Stimulated activated CD8-positive, alpha-beta memory T cell treated with anti-CD3 and anti-CD28 coated beads, Interleukin-2, amount 100 ng/mL, for 1 hour (primary cell): Measurements from ENCODE around the gene CAST.

Experiments
- DNase-seq, 2 donors: peaks; one replicate each; pipeline ENCODE4 v3.0.0-alpha.2; 2020; ENCODE audit warnings: low read depth in 2 of 2

CAST gene

DNA sequence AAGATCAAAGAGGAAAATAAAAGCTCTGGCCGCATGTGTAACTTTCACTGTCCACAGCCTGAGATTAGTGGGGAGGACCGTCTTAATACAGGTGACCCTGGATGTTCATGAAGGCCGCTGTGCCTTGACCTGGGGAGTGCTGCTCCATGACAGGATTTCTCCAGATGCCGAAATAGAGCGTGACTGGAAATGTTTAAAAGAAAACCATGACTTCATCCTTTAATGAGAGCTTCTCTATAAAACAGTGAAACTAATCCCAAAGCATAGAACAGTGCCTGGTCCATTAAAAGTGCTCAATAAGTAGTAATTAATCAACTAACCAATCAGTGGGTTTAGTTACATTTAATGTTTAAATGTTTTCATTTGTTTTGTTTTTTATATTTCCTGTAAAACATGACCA, 82.8 kb downstream of the CAST start:
- DNase-seq: no peak

DNA sequence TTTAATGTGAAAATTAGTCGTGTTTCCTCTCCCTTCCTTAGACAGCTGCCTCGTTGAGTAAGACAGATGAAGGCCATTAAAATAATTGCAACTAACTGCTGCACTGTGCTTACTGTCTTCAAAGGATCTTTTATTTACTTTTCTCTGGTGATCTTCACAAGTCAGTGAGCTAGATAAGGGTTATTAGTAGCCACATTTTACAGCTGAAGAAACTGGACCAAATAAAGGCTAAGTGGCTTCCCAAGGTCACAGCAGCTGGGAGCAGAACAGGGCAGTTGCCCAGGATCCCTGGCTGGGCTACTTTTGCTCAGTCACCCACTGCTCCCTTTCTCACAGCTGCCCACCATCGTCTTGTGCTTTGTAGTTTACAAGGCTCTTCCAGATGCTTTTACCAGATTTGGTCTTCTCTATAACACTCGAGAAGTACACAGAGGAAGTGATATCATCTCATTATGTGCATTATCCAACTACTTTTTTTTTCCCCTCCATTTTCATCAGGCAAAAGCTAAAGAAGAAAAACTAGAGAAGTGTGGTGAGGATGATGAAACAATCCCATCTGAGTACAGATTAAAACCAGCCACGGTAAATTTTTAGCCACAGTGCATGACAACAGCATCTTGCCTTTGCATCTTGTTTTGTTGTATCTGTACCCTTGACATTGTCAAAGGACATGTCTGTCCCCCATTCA, 83.8 kb downstream of the CAST start:
- DNase-seq: no peak

DNA sequence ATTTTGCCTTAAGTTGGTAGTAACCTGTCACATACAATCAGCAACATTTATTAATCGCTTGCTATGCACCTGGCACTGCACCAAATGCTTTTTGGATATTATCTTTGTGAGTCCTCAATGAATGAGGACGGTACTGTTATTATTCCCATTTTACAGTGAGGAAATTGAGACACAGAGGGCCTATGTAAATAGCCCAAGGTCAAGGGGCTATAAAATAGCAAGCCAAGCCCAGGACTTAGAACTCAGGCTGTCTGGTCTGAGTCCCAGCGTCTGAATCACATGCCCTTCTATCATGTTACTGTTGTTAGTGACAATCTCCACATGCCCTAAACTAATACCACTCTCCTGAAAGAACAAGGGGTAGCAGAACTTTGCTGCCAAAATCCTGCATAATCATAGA, 85.5 kb downstream of the CAST start:
- DNase-seq: no peak

DNA sequence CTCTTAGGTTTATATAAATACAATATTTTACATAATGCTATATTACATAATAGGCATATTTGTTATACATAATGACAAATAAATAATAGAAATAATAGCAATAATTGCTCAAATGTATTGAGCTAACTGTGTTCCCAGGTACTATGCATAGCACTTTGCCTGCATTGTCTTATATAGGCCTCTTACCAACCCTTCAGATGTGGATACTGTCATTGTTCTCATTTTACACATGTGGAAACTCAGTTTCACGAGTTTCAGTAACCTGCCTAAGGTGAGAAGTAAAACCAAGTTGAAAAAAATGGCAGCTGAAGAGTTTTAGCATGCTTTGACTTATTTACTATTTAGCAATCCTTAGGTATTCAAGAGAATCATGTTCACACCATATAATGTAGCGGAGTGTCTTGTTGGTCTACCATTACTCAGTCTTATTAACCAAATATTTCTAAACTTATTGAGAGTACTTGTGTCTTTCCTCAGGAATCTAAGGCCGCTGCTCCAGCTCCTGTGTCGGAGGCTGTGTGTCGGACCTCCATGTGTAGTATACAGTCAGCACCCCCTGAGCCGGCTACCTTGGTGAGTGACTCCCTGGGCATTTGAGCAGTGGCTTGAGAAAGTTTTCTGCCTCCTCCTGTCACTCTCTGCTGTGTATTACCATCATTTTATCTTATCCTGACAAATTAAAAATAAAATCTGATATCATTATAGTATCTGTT, 88.1 kb downstream of the CAST start:
- no peak for DNase-seq

DNA sequence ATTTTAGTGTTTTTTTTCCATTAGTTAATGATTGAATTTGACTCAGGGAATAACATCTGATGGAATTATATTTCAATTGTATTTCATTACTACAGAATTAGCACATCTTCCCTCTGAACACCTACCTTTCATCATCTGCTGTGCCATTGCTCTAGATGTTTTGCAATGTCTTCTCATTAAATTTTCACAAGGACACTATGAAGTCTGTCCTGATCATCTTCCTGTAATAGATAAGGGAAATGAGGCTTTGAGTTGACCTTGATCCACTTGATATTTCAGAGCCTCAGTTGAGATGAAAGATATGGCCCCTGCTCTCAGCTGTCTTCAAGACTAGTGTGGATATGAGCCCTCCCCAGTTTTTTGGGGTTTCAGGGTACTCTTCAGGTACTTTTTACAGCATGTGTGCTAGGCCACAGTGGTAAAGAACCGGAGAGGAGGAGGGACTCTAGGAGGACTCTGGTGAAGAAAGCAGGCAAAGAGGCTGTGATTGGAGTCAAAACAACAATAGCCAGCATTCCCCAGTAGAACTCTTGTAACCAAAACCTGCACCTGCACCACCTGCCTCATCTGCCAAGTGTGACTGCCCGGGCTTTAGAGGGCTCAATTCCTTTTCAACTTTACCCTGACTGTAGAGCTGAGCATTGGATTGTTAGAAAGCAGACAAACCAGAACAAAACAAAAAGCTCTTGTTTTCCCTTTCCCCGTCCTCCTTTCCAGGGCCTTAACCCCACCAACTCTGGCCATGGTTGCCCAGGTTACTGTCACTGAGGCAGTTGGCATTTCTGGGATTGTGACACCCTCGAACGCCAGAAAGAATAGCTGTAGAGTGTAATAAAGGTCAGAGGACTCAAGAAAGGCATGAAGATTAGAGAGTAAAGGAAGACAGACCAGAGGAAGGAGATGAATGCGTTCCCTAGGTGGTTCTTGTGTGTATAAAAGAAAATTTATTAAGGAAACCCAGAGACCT, 89.3 kb downstream of the CAST start:
- no peak for DNase-seq

DNA sequence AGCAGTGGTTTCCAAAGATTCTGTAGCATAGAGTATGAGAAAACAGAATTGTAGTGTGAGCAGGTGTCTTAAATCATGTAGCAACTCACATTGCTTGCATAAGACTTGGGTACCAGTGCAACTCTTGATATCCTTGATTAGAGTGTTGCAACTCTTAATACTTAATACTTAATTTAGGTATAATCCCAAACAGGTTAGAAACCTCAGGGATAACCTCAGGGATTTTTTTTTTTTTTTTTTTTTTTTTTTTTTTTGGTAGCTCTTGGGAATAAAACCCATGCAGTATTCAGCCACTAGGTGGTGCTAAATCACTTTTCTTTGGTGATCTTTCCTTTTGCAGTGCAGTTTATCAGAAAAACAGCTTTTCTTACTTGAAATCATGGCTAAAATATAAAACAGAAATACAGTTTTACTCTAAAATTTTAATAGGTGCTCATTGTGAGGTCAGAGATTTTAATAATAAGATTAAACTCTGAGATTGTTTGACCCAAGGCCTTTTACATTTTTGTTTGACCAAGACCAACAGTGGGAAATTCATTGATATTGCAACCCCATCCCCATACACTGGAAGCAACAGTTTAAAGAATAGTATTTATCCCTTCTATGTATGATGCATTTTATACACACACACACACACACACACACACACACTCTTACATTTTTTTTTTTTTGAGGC, 90.3 kb downstream of the CAST start:
- no peak for DNase-seq

DNA sequence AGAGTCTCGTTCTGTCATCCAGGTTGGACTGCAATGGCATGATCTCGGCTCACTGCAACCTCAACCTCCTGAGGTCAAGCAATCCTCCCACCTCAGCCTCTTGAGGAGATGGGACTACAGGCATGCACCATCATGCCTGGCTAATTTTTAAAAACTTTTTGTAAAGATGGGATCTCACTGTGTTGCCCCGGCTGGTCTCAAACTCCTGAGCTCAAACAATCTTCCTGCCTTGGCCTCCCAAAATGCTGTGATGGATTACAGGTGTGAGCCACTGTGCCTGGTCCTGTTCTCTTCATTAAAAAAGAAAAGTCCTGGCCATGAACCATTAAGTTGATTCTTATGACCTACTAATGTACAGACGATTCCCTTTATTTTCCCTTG, 90.8 kb downstream of the CAST start:
- no peak for DNase-seq

DNA sequence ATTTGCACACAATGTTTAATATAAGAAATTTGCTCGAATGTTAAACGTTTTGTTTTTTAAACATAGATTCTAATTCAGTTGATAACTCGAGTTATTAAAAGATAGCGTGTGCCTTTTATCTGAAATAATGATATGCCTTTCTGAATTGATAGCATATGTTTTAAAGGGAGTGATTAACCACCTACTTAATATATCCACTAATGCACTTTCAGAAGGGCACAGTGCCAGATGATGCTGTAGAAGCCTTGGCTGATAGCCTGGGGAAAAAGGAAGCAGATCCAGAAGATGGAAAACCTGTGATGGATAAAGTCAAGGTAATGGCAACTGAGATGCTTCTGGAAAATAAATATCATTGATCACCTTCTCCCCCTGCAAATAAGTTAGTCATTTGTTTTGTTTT, 91.7 kb downstream of the CAST start:
- DNase-seq: no peak

DNA sequence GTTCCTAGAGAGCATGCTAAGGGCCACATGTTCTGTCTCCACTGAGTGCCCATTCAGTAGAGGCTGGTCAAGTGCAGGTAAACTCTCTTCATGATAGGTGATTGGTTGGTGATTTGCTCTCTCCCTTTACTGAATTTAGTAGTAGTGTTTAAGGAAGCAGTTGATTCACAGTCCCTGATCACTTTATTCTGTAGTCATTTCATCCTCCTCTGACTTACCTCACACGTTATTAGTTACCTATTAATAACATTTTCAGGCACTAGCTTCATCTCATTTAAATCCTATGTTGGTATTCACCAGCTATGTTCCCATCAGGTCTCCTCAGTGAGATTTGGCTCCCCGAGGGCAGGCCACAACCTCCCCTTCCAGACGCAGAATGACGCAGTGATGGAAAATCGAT, 93.7 kb downstream of the CAST start:
- no peak for DNase-seq

DNA sequence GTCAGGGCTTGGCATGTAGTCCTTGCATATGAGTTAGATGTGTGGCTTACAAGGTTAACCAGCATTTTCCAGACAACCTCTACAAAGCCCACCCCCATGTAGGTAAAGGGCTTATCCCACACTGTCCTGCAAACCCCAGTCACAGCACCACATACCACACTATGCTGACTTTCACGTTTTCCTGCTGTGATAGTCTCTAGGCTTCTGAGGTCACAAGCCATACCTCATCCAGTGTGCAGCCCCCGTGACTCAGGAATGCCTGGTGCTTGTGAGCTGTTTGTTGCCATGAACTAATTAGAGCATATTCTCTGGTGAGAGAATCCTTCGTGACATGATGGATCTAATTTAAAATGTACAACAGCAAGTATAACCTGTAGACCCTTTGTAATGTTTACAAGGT, 94.8 kb downstream of the CAST start:
- DNase-seq: no peak

DNA sequence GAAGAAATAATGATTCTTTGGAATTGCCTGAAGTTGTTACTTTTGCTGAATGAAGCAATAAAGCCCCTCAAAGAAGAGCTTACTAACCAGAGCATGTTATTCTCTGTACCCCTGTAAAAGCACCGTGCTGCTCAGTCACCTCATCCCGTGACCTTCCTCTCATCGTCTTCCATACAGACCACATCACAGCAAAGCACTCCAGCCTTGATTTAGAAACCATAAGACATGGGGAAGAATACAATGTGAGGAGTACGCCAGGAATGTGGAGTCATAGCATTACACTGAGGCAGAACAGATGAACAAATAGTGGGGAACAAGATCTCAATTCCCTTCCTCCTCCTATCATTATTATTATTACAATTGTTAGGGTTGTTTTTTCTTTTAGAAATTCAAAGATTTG, 96.4 kb downstream of the CAST start:
- no peak for DNase-seq

DNA sequence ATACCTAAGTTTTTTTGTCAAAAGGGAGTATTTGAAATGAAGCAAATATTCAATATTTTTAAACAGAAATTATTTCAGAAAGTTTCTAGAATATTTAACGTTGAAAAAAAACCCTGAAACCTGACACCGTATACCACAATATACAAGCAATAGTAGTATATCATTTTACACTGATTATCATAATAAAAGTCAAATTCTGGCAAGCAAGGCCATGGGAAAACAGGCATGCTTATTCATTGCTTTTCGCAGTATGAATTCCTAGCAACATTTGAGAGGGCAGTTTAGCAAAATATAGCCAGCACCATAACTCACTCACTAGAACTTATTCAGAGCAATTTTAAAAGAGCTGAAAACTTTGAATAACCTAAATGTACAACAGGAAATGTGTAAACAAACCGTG, 99.4 kb downstream of the CAST start:
- no peak for DNase-seq

DNA sequence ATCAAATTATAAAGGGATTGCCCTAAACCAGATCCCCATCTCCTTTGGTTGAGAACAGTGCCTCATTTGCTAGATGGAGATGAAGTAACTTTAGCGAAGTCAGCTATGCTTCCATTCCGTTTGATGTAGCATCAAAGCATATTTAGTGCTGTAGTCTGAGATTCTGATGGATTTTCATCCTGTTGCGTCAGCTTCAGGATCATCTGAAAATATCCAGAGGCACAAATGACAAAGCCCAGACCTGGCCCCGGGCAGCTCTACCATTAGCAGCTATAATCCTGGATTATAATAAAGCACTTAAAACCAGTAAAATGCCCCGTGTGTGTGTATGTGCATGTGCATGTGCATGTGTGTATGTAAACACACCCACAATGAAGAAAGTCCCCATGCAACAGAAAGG, 100.8 kb downstream of the CAST start:
- no peak for DNase-seq

DNA sequence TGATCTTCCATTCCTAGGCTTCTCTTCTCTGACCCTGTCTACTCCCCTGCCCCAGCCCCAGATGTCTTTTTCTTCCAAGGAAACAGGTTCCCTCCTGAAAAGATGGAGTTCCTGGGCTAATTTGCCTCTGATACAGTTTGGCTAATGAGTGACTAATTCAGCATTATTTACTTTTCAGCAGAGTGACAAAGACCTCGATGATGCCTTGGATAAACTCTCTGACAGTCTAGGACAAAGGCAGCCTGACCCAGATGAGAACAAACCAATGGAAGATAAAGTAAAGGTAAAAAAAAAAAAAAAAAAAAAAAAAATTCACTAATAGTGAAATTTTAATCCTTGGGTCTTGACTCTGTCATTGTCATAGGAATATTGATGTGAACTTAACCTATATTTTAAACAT, 102.9 kb downstream of the CAST start:
- no peak for DNase-seq

DNA sequence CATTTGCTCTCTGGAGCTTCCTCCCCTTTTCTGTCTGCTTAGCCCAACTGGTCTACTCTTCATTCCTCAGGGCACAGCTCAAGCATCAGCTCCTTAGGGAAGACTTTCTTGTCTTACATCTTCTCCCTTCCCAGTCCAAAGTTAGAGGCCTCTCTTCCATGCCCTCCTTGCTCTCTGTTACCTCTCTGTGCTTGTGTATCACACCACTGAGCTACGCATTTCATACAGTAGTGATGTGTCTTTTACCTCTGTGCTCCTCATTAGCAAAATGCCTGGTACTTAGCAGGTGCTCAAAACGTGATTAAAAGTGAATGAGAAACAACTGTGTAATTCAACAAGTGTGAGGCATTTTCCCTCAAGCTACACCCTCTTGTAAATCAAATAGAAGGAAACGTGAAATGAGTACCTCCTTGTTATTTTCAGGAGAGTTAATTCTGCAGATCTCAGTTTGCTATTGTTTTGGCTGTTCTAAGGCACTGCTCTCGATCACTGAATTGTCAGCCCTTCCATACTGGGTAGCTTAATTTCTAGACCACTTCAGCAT, 106.6 kb downstream of the CAST start:
- no peak for DNase-seq

DNA sequence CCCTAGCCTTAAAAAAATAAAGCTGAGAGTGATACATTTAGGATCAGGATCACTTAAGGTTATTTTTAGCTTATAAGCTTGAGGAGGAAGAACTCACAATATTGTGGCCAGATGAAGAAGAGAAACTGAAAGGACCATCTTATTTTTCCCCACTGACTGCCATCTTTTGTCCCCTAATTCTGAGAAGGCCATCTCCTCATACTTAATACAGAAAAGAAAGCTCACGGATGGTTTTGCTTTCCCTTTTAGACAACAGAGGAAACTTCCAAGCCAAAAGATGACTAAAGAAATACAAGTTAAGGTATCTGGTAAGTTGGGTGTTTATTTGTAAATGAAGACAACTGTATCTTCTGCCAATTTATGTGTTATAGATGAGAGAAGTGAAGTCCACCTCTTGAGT, 109.2 kb downstream of the CAST start:
- no peak for DNase-seq

DNA sequence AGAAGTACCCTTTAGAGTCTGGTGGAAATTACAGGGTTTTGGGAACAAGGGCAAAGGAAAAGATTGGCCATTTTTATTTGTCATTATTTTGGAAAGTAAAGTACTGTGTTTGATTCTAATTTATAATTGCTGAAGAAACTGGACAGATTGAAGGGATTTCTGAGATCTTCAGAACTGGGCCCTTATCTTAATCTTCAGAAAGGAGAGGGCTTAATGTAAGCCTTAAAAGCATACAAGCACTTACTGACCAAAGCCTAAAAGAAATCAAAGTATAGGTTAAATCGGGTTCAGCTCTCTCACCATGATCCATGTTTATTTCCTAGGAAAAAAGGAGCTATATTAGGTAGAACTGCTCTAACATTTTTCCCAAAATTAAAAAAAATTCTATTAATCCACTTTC, 109.9 kb downstream of the CAST start:
- no peak for DNase-seq

DNA sequence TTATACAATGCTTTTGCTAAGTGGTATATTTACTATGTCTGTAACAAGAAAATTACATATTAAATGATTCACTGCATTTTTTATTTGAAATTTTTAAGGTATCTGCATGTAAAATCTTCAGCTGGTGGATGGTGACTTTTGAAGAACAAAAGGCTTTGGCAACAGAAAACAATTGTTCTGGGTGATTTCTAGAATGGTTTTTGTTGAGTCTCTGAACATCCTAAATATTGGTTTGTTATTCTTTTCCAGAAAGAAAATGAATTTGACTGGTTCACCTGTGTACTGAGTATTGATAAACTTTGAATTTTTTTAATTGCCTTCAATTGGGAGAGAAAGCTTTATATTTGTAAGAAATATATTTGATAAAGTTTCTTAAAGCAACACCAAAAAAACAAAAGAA, 110.4 kb downstream of the CAST start:
- no peak for DNase-seq

DNA sequence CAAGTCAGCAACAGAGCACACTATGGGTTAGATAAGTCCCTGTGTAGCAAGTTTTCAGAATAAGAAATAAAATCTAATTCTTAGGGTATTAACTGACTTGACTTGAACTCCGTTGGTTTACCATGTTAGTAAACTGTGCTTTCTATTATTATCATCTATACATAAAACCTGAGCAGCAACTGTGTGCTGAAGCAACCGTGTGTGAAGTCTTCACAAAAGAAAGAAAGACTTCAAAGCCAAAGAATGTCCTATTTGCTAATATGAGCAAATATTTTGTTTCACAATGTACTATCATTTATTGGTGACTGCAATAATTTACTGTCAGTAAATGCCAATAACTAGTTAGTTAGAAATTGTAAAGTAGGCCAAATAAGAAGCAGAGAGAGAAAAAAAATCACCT, 112.9 kb downstream of the CAST start:
- DNase-seq: no peak

DNA sequence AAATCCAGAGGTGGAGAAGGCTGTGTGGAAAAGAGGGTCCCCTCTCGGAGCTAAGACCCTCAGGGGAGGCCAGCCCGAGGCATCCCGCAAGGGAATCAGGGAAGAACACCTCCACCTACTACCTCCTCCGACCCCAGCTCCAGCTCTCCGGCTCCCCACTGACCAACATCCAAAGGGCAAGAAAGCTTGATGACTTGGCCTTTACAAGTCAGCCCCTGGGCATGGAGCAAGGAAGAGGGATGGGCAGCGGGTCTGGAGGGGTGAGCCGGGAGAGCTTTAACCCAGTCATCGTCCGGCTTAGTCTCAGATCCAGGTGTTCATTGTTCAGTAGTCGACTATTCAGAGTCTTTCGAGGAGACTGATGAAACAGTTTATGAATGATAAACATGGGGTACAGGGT, 113.5 kb downstream of the CAST start:
- no peak for DNase-seq

DNA sequence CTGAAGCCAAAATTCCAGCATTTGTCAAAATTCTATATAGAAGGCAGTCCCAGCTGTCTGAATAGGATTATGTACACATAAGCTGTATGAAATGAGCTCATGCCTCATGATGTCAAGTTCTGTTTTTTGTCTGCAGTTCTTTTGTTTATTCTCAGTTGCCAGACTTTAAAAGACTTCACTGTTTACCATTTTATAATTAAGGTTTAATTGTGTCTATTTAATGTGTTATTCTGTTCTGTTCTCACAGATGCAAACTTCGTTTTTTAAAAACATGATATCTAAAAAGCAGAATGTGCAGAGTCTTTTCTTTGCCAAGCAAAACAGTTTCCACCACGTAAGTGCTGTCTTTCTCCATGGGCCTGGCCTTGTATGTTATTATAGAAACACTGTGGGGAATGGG, 114.4 kb downstream of the CAST start:
- DNase-seq: no peak

DNA sequence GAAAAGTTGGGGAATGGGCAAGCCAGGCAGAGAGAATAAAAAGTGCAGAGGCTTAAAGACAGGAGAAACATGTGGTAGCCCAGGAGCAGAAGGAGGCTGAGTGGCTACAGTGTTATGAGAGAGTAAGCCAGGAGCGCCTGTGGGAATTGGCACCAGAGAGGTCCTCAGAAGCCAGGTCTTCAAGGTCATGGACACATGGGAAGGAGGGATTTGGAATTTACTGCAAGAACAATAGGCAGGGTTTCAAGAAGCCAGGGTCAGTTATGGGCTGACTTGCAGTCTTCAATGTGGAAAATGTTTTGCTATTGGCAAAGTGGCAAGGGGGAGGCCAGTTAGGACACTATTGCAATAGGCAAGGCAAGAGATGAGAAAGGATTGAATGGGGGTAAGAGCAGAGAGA, 116.2 kb downstream of the CAST start:
- DNase-seq: no peak
